ENCODE data around the gene SMAD6.

DNA sequence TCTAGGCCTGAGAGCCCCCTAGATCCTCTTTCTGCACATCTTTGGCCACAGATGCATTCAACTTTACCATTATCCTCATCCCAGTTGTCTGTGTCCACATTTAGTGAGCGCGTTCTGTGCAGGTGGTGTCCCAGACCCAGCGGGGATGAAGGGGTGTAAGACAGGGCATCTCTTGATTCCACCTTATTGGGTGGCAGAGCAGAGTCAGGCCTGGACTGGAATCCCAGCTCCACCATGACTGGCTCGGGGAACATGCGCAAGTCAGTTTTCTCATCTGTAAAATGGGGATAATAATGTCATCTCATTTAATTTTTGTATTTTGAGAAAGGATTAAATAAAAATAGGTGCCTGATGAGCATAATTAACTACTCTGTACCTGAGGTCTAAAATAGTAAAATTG, 7.8 kb downstream of the SMAD6 start:
- TF ChIP-seq, protein P1, sequence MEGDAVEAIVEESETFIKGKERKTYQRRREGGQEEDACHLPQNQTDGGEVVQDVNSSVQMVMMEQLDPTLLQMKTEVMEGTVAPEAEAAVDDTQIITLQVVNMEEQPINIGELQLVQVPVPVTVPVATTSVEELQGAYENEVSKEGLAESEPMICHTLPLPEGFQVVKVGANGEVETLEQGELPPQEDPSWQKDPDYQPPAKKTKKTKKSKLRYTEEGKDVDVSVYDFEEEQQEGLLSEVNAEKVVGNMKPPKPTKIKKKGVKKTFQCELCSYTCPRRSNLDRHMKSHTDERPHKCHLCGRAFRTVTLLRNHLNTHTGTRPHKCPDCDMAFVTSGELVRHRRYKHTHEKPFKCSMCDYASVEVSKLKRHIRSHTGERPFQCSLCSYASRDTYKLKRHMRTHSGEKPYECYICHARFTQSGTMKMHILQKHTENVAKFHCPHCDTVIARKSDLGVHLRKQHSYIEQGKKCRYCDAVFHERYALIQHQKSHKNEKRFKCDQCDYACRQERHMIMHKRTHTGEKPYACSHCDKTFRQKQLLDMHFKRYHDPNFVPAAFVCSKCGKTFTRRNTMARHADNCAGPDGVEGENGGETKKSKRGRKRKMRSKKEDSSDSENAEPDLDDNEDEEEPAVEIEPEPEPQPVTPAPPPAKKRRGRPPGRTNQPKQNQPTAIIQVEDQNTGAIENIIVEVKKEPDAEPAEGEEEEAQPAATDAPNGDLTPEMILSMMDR (conservative IDR thresholded peaks at IDR 0.05; ENCODE audit: low read length), result no peak
- no peak for TF ChIP-seq EZH2phosphoT487 (IDR thresholded peaks at IDR 0.05; ENCODE audit: borderline replicate concordance)
